WTC11 (cell line): ENCODE measurements around the gene MCF2L. TPM values are rescaled to one million over a fixed set of nuclear protein-coding genes. Genes with fewer than 3 reads are reported as not detected.
A peak's percentile ranks its signal among the peaks of the same experiment; 100 is the strongest.

ENCODE experiments used
- ATAC-seq: fragments of 200-7000 bp; cut with Tn5 transposase; 2 replicates; pipeline ENCODE4 v1.10.0; 2021; ENCODE audit warnings: mild to moderate bottlenecking, moderate library complexity
- CTCF ChIA-PET: fragments of 300-600 bp; sonication (Branson Sonifier 250); formaldehyde crosslinking; loops from one replicate; lab custom pipeline; 2021; ENCODE audit warnings: antibody characterized with exemption; lab: Charles Lee
- POLR2A ChIA-PET: fragments of 350-600 bp; sonication (Branson Sonifier 250); formaldehyde crosslinking; loops from one replicate; lab custom pipeline; 2021; ENCODE audit warnings: antibody characterized with exemption; lab: Charles Lee
- DNase-seq: peaks from one replicate; pipeline ENCODE4 v3.0.0; 2021; ENCODE audit warnings: low spot score
- H3K27ac Mint-ChIP-seq: 2 replicates; pipeline ENCODE4 v1.8.0; 2021; ENCODE audit warnings: mixed read lengths
- H3K27me3 Mint-ChIP-seq: 2 replicates; pipeline ENCODE4 v1.8.0; 2021; ENCODE audit warnings: low read depth, mild to moderate bottlenecking, moderate library complexity, mixed read lengths
- H3K36me3 Mint-ChIP-seq: 2 replicates; pipeline ENCODE4 v1.8.0; 2021; ENCODE audit warnings: mixed read lengths
- H3K4me1 Mint-ChIP-seq: 2 replicates; pipeline ENCODE4 v1.8.0; 2022; ENCODE audit warnings: mixed read lengths
- H3K4me3 Mint-ChIP-seq: 2 replicates; pipeline ENCODE4 v1.8.0; 2021; ENCODE audit warnings: mild to moderate bottlenecking, moderate library complexity, mixed read lengths
- H3K9me3 Mint-ChIP-seq: 2 replicates; pipeline ENCODE4 v1.8.0; 2021; ENCODE audit warnings: mixed read lengths
- AR ChIP-seq: fragments of 250-450 bp; sonication (Bioruptor Pico); IDR thresholded peaks from 2 replicates; pipeline ENCODE4 v1.9.0; 2021; ENCODE audit warnings: mild to moderate bottlenecking
- FOXK1 ChIP-seq: sonication (generic); formaldehyde crosslinking; IDR thresholded peaks from 2 replicates; pipeline ENCODE4 v1.8.0; 2022; ENCODE audit warnings: mild to moderate bottlenecking, moderate library complexity, missing genetic modification reagents
- FOXP1 ChIP-seq: sonication (generic); formaldehyde crosslinking; IDR thresholded peaks from 2 replicates; pipeline ENCODE4 v1.8.0; 2022; ENCODE audit warnings: missing genetic modification reagents, mild to moderate bottlenecking, moderate library complexity, borderline replicate concordance
- NR1H2 ChIP-seq: sonication (generic); formaldehyde crosslinking; IDR thresholded peaks from 2 replicates; pipeline ENCODE4 v1.9.0; 2021; ENCODE audit warnings: mild to moderate bottlenecking, moderate library complexity, missing genetic modification reagents
- PREB ChIP-seq: sonication (generic); formaldehyde crosslinking; IDR thresholded peaks from 2 replicates; pipeline ENCODE4 v1.8.1; 2022; ENCODE audit warnings: mild to moderate bottlenecking, missing genetic modification reagents, moderate library complexity, borderline replicate concordance
- TP53 ChIP-seq: sonication (generic); formaldehyde crosslinking; IDR thresholded peaks from 2 replicates; pipeline ENCODE4 v1.8.1; 2023; ENCODE audit warnings: mild to moderate bottlenecking, missing genetic modification reagents
- total RNA-seq: library from RNA; stranded (reverse); gene quantifications from 3 replicates; pipeline ENCODE4 v1.2.3, GENCODE V29; 2021
- TF ChIP-seq, protein P1 (sequence below): sonication (generic); formaldehyde crosslinking; IDR thresholded peaks from 2 replicates; pipeline ENCODE4 v1.8.1; 2022; ENCODE audit warnings: low read depth, mild to moderate bottlenecking, moderate library complexity, missing genetic modification reagents, borderline replicate concordance
- TF ChIP-seq, protein P2 (sequence below): fragments of 250-450 bp; sonication (Bioruptor Pico); IDR thresholded peaks from 2 replicates; pipeline ENCODE4 v1.9.0; 2021; ENCODE audit warnings: mild to moderate bottlenecking, borderline replicate concordance

MCF2L gene
- total RNA-seq, 1 experiment from 2014 or later, result 34.8 TPM

DNA sequence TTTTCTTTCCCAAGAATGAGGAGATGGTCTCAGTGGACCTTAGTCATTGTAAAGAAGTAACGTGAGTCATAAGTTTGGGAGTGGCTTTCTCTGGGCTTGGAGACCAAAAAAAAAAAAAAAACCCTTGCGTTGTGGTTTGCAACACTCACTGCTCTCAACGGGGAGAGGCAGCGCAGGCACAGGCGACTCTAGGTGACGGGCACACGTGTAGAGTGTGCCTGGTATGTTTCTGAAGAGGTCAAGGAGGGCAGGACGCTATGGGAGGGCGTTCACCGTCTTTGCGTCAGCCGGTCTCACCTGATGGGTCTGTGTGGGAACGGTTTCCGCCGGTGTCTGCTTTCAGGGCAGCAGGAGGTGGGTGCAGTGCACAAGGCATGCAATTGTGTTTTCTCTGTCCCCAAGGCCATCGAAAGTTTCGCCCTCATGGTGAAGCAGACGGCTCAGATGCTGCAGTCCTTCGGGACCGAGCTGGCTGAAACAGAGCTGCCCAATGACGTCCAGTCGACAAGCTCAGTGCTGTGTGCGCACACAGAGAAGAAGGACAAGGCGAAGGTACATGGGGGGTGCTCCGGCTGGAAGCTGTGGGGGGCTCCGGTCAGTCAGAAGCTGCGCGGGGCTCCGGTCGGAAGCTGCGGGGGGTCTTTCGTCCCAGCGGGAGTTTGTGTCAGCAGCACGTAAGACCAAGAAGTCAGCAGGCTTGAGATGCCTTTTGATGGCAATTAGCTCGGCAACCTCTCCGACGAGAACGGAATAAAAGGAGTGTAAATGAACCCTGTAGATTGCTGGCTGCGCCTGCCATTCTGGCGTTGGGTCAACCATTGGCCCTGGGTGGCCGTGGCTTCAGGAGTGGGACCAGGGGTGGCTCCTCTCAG lies 95.8 kb downstream of the MCF2L start:
- no peak for ATAC-seq
- no peaks in the 10 kb centered on the region for H3K9me3 Mint-ChIP-seq

GRCh38 chr13:113065406-113066141 lies 96.6 kb downstream of the MCF2L start:
- TF ChIP-seq, protein P1, sequence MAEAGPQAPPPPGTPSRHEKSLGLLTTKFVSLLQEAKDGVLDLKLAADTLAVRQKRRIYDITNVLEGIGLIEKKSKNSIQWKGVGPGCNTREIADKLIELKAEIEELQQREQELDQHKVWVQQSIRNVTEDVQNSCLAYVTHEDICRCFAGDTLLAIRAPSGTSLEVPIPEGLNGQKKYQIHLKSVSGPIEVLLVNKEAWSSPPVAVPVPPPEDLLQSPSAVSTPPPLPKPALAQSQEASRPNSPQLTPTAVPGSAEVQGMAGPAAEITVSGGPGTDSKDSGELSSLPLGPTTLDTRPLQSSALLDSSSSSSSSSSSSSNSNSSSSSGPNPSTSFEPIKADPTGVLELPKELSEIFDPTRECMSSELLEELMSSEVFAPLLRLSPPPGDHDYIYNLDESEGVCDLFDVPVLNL (CRISPR knock-in tag), result no peak
- TF ChIP-seq, all 79 proteins: peak for 0
- peaks cover 3% of the 10 kb centered on the region for H3K36me3 Mint-ChIP-seq
- H3K9me3 Mint-ChIP-seq, result no peaks in the 10 kb centered on the region
- DNase-seq, result no peak
- no peak overlapping the region for H3K4me3 Mint-ChIP-seq
- H3K27me3 Mint-ChIP-seq, result no peaks in the 10 kb centered on the region
- ChIA-PET CTCF (interaction anchor here (1.0 to 2.5 kb wide), 2 partner anchors 20 to 36 kb away, joined by 3 to 9 read pairs; no protein-coding TSS in a partner anchor), POLR2A (no interaction called here)
- peaks cover 5% of the 10 kb centered on the region for H3K4me1 Mint-ChIP-seq
- H3K27ac Mint-ChIP-seq, result no peak overlapping the region
- ATAC-seq, result no peak

More for the DNA sequence above, 95.8 kb downstream of the MCF2L start:
- Mint-ChIP-seq H3K27ac (peak overlapping the region; percentile 70; the same call in 1 of the 2 replicates), H3K27me3 (no peaks in the 10 kb centered on the region), H3K4me1 (peaks cover 3% of the 10 kb centered on the region; the same call in 1 of the 2 replicates), H3K4me3 (no peak overlapping the region), H3K36me3 (peaks cover 3% of the 10 kb centered on the region)
- ChIA-PET POLR2A (no interaction called here), CTCF (interaction anchor here (1.0 to 2.5 kb wide), 2 partner anchors 21 to 36 kb away, joined by 3 to 9 read pairs; no protein-coding TSS in a partner anchor)
- TF ChIP-seq, protein P2, sequence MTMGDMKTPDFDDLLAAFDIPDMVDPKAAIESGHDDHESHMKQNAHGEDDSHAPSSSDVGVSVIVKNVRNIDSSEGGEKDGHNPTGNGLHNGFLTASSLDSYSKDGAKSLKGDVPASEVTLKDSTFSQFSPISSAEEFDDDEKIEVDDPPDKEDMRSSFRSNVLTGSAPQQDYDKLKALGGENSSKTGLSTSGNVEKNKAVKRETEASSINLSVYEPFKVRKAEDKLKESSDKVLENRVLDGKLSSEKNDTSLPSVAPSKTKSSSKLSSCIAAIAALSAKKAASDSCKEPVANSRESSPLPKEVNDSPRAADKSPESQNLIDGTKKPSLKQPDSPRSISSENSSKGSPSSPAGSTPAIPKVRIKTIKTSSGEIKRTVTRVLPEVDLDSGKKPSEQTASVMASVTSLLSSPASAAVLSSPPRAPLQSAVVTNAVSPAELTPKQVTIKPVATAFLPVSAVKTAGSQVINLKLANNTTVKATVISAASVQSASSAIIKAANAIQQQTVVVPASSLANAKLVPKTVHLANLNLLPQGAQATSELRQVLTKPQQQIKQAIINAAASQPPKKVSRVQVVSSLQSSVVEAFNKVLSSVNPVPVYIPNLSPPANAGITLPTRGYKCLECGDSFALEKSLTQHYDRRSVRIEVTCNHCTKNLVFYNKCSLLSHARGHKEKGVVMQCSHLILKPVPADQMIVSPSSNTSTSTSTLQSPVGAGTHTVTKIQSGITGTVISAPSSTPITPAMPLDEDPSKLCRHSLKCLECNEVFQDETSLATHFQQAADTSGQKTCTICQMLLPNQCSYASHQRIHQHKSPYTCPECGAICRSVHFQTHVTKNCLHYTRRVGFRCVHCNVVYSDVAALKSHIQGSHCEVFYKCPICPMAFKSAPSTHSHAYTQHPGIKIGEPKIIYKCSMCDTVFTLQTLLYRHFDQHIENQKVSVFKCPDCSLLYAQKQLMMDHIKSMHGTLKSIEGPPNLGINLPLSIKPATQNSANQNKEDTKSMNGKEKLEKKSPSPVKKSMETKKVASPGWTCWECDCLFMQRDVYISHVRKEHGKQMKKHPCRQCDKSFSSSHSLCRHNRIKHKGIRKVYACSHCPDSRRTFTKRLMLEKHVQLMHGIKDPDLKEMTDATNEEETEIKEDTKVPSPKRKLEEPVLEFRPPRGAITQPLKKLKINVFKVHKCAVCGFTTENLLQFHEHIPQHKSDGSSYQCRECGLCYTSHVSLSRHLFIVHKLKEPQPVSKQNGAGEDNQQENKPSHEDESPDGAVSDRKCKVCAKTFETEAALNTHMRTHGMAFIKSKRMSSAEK (CRISPR knock-in tag), result no peak
- TF ChIP-seq TP53 (CRISPR knock-in tag) (no peak), NR1H2 (CRISPR knock-in tag) (no peak), FOXP1 (CRISPR knock-in tag) (no peak)
- no peak for DNase-seq

- Mint-ChIP-seq H3K4me3 (no peak overlapping the region), H3K27ac (no peak overlapping the region), H3K9me3 (no peaks in the 10 kb centered on the region)
Observed at GRCh38 chr13:113066142-113066455, 97.1 kb downstream of the MCF2L start.

More at GRCh38 chr13:113066142-113066455, 97.1 kb downstream of the MCF2L start:
- ChIA-PET CTCF (interaction anchor here (2.5 kb wide), 1 partner anchor 37 kb away, joined by 9 read pairs; no protein-coding TSS in a partner anchor), POLR2A (no interaction called here)
- peaks cover 3% of the 10 kb centered on the region for H3K36me3 Mint-ChIP-seq
- TF ChIP-seq PREB (CRISPR knock-in tag), result no peak
- no peak for TF ChIP-seq AR (CRISPR knock-in tag)
- TF ChIP-seq FOXK1 (CRISPR knock-in tag), result no peak
- TF ChIP-seq, all 79 proteins: peak for 0
- Mint-ChIP-seq H3K27me3 (no peaks in the 10 kb centered on the region), H3K4me1 (peaks cover 4% of the 10 kb centered on the region; the same call in 1 of the 2 replicates)
- ATAC-seq, result no peak
- DNase-seq, result no peak
